Cardiac fibroblast (primary cell): ENCODE results near the gene FLT3LG.

Experiments
- DNase-seq, 2 donors: peaks; one replicate each; pipeline versions ENCODE4 v3.0.0 to v3.0.0-alpha.2; 2010; ENCODE audit warnings: low read depth in 2 of 2
- H3K4me3 ChIP-seq, 2 donors: replicated peaks in 1 of 2; 1 replicate in 1 of 2; 2 replicates in 1 of 2; pipeline ENCODE4 v1.5.1; 2011; ENCODE audit warnings: low read depth in 2 of 2, low read length in 2 of 2, mild to moderate bottlenecking in 2 of 2, moderate library complexity in 1 of 2
- CTCF ChIP-seq: IDR thresholded peaks from one replicate; pipeline ENCODE4 v1.5.1; 2011; ENCODE audit warnings: low read depth, mild to moderate bottlenecking, low read length, inconsistent platforms

The FLT3LG gene

GRCh38 chr19:49445997-49446396 lies 28.0 kb upstream of the FLT3LG start:
- H3K4me3 ChIP-seq, result no peak overlapping the region
- no peak for TF ChIP-seq CTCF
- DNase-seq, result no peak

GRCh38 chr19:49447485-49448431 lies 26.3 kb upstream of the FLT3LG start:
- peak in 1 of 2 donors; percentile 41 for DNase-seq
- no peak for TF ChIP-seq CTCF
- no peak overlapping the region for H3K4me3 ChIP-seq

DNA sequence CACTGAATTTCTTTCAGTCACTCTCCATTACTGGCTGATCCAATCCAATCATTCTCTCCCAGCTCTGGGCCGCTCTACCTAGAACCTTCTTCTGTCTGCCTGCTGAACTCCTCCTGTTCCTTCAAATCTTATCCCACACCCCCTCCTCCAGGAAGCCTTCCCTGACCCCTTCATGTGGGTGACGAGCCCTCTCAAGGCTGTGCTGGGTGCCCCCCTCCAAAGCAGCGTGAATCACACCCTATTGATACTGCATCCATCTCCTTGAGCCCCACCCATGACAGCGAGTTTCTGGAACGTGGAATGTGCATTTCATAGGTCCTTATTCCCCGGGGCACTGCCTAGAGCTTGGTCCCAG lies 25.6 kb upstream of the FLT3LG start:
- H3K4me3 ChIP-seq, result no peak overlapping the region
- DNase-seq, result no peak
- TF ChIP-seq CTCF, result no peak

GRCh38 chr19:49450405-49450804 lies 23.6 kb upstream of the FLT3LG start:
- peak overlapping the region in 1 of 2 donors; percentile 90 for H3K4me3 ChIP-seq
- no peak for TF ChIP-seq CTCF
- no peak for DNase-seq

- DNase-seq, result peak; percentile 99 to 100
- peak within 1 kb of the TSS; percentile 76 to 90 for H3K4me3 ChIP-seq
- peak; percentile 38 for TF ChIP-seq CTCF
Measured at GRCh38 chr19:49451430-49452181, 22.4 kb upstream of the FLT3LG start, which contains the start of gene PIH1D1. PIH1D1 (minus strand) TSS chr19:49451814; CDS start chr19:49451574, 240 bp downstream.

DNA sequence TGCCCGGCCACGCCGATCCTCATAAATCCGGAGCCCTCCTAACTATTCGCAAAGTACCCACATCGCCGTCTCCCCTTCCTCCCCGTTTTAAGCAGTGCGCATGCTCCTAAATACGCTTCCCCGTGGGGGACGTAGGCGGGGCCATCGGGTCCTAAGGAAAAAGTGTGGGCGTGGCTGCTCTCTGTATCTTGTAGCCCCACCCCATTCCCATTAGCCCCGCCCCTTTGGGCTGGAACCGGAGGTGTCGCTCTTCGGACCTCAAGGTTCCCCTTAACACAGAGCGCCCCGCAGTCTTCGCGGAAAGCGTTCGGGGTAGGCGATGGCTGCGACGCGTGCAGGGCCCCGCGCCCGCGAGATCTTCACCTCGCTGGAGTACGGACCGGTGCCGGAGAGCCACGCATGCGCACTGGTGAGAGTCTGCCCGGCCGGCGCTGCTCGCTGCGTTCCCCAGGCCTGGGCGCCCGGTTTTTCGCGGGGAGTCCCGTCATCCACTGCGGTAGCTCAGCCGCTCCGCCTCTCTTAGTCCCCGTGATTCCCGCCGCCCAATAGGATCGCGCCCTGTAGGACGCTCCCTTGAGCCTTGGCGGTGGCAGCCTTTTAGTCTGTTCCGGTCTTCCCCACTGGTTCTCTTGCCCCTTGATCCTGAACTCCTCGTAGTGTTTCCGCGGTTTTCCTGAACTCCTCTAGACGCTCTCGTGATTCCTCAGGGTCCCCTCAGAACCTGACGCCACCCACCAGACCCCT lies 20.8 kb upstream of the FLT3LG start, which contains the start of gene ALDH16A1:
TSS of gene ALDH16A1 (plus strand) at position 213 of the 744 bp plus-strand sequence. CDS start at position 320, 107 bp downstream.
- H3K4me3 ChIP-seq, result peak within 1 kb of the TSS; percentile 68 to 80
- no peak for TF ChIP-seq CTCF
- peak; percentile 99 for DNase-seq
